ENCODE data around the gene FBXL17. TPM values are rescaled to one million over a fixed set of nuclear protein-coding genes. Genes with fewer than 3 reads are reported as not detected.

FBXL17 gene
- total RNA-seq, 4 donors from 2014 or later: 14.9 to 62.5 (median 20.6) TPM

GRCh38 chr5:108149369-108149768 lies 232.5 kb downstream of the FBXL17 start:
- WGBS: 96% methylated on average over 1 of the region's 1 CpG
- no peak overlapping the region for H3K27ac ChIP-seq
- H3K36me3 ChIP-seq: no peaks in the 10 kb centered on the region
- DNase-seq (ENCODE audit: low spot score in 2 of 2): no peak
- no peaks in the 10 kb centered on the region for H3K4me1 ChIP-seq
- no peaks in the 10 kb centered on the region for H3K9me3 ChIP-seq
- H3K27me3 ChIP-seq: no peaks in the 10 kb centered on the region
- H3K4me3 ChIP-seq: no peak overlapping the region
- TF ChIP-seq EP300 (IDR thresholded peaks at IDR 0.05) (no peak), POLR2A (IDR thresholded peaks at IDR 0.05) (no peak), CTCF (IDR thresholded peaks at IDR 0.05) (no peak), POLR2AphosphoS5 (IDR thresholded peaks at IDR 0.05) (no peak)

GRCh38 chr5:108148715-108149139 lies 233.2 kb downstream of the FBXL17 start:
- no peak overlapping the region for H3K4me3 ChIP-seq
- no peaks in the 10 kb centered on the region for H3K36me3 ChIP-seq
- H3K27me3 ChIP-seq: no peaks in the 10 kb centered on the region
- no peak for TF ChIP-seq EP300 (IDR thresholded peaks at IDR 0.05)
- no peak for TF ChIP-seq POLR2AphosphoS5 (IDR thresholded peaks at IDR 0.05)
- TF ChIP-seq CTCF (IDR thresholded peaks at IDR 0.05): peak in 1 of 2 donors; percentile 20
- TF ChIP-seq POLR2A (IDR thresholded peaks at IDR 0.05): no peak
- H3K27ac ChIP-seq: no peak overlapping the region
- DNase-seq (ENCODE audit: low spot score in 2 of 2): no peak
- no peaks in the 10 kb centered on the region for H3K9me3 ChIP-seq
- no peaks in the 10 kb centered on the region for H3K4me1 ChIP-seq

- Histone ChIP-seq H3K36me3 (no peaks in the 10 kb centered on the region), H3K27me3 (no peaks in the 10 kb centered on the region), H3K9me3 (no peaks in the 10 kb centered on the region), H3K4me1 (no peaks in the 10 kb centered on the region), H3K4me3 (no peak overlapping the region), H3K27ac (no peak overlapping the region)
- DNase-seq (ENCODE audit: low spot score in 2 of 2): no peak
- 96% methylated on average over 4 of the region's 4 CpGs for WGBS
- TF ChIP-seq EP300 (IDR thresholded peaks at IDR 0.05): no peak
Observed at GRCh38 chr5:108146222-108146621, 235.7 kb downstream of the FBXL17 start.

GRCh38 chr5:108145351-108145750 lies 236.5 kb downstream of the FBXL17 start:
- Histone ChIP-seq H3K4me1 (no peaks in the 10 kb centered on the region), H3K36me3 (no peaks in the 10 kb centered on the region), H3K27ac (no peak overlapping the region), H3K4me3 (no peak overlapping the region), H3K27me3 (no peaks in the 10 kb centered on the region), H3K9me3 (no peaks in the 10 kb centered on the region)
- DNase-seq (ENCODE audit: low spot score in 2 of 2): no peak
- TF ChIP-seq POLR2A (IDR thresholded peaks at IDR 0.05) (no peak), EP300 (IDR thresholded peaks at IDR 0.05) (no peak), POLR2AphosphoS5 (IDR thresholded peaks at IDR 0.05) (no peak), CTCF (IDR thresholded peaks at IDR 0.05) (no peak)
- 88% methylated on average over 1 of the region's 1 CpG for WGBS

- DNase-seq (ENCODE audit: low spot score in 2 of 2): no peak
- Histone ChIP-seq H3K9me3 (no peaks in the 10 kb centered on the region), H3K4me1 (no peaks in the 10 kb centered on the region), H3K36me3 (no peaks in the 10 kb centered on the region), H3K4me3 (no peak overlapping the region), H3K27ac (no peak overlapping the region), H3K27me3 (no peaks in the 10 kb centered on the region)
- TF ChIP-seq EP300 (IDR thresholded peaks at IDR 0.05) (no peak), CTCF (IDR thresholded peaks at IDR 0.05) (no peak), POLR2AphosphoS5 (IDR thresholded peaks at IDR 0.05) (no peak), POLR2A (IDR thresholded peaks at IDR 0.05) (no peak)
- 65% methylated on average over 4 of the region's 4 CpGs for WGBS
Observed at GRCh38 chr5:108144332-108144731, 237.6 kb downstream of the FBXL17 start.

- DNase-seq (ENCODE audit: low spot score in 2 of 2): no peak
- H3K9me3 ChIP-seq: no peaks in the 10 kb centered on the region
- TF ChIP-seq POLR2AphosphoS5 (IDR thresholded peaks at IDR 0.05) (no peak), POLR2A (IDR thresholded peaks at IDR 0.05) (no peak), EP300 (IDR thresholded peaks at IDR 0.05) (no peak), CTCF (IDR thresholded peaks at IDR 0.05) (no peak)
Observed at GRCh38 chr5:108143581-108143980, 238.3 kb downstream of the FBXL17 start.

More at GRCh38 chr5:108143581-108143980, 238.3 kb downstream of the FBXL17 start:
- H3K36me3 ChIP-seq: no peaks in the 10 kb centered on the region
- H3K4me3 ChIP-seq: no peak overlapping the region
- no peak overlapping the region for H3K27ac ChIP-seq
- H3K27me3 ChIP-seq: no peaks in the 10 kb centered on the region
- H3K4me1 ChIP-seq: no peaks in the 10 kb centered on the region
